NCI-H2196 treated with DMSO at 0.1 percent for 48 hours (cell line): Measurements from ENCODE around the gene PDE6H.

Experiments used
- DNase-seq: peaks from one replicate; lab custom pipeline; 2025; ENCODE audit not compliant: unreplicated experiment; lab: John Stamatoyannopoulos, UW

The PDE6H gene

DNA sequence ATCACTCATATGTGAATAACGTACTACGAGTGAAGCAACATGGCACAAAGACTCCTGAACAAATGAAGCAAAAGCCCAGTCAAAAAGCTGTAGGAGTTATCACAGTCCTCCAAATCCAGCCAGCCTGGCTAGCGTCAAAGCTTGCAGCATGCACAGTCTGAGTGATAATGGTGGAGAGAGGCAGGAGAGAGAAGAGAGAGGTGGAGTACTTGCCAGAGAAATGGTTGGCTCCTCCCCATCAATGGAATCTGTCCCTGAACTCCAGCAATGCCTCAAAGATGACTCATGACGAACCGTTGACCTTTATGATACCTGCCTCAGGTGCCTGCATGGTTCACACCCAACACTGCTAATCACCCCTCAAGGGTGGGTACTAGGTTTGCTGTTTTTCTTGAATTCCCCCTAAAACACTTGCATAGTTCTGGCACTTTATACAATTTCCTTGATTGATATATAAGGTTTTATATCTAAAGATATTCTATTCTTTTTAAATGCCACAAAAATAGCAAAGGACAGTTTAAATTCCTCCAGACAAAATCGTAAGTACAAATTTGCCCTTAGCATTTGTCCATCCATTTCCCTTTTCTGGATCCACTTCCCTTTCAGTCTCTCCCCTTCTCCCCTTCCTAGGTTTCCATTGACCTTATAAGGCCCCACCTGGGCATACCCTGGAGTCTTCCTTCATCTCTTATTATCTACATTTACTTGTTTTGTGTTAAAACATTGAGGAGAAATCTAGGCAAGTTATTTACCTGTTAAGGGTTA, 21.7 kb upstream of the PDE6H start:
- no peak for DNase-seq

DNA sequence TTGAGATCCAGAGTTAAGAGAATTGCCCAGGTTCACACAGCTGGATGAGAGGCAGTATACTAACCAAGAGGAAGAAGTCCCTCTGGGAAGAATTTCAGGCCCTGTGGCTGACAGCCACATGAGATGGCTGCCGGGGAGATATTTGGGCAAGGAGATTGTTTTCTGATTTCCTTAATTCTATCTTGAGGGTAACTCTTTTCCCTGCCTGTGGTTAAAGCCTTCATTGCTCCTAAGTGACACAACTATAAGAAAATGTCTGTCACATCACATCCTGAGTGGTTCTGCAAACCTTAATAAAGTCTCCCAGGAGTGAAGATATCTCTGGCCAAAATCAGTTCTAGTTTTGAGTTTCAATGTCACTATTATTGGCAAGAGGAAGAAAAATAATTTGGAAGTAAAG, 21.0 kb upstream of the PDE6H start:
- DNase-seq: no peak

DNA sequence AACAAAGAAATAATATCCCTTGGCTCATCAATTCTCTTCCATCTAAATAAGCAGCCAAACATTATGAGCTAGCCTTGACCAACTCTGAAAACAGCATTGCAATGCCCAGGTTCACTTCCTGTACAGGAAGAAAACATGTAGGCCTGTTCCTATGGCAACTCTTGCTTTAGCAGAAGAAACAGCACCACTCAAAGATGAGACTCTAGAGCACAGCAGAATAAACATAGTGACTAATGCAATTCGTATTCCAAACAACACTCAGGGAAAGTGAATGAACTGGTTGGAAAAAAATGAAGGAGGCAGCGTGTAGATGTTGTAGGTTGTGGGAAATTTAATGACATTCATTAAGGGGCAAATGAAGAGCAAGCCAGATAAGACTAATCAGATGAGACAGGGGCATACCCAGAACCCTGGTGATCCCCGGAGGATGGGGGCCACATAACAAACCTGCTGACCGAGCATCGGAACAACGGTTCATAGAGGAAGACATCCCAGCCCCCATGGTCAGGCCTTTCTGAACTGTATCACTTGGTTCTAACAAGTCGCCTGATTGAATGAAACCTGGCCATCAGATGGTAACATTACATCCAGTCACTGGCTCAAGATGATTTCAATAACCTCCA, 20.4 kb upstream of the PDE6H start:
- DNase-seq: no peak

DNA sequence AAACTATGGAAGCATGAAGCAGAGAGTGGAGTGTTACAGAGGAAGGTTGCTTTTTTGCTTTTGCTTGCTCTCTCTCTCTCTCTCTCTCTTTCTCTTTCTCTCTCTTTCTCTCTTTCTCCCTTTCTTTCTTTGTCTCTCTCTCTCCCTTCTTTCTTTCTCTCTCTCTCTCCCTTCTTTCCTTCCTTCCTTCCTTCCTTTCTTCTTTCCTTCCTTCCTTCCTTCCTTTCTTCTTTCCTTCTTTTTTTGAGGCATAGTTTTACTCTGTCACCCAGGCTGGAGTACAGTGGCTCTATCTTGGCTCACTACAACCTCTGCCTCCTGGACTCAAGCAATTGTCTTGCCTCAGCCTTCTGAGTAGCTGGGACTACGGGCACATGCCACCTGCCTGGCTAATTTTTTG, 19.1 kb upstream of the PDE6H start:
- no peak for DNase-seq

DNA sequence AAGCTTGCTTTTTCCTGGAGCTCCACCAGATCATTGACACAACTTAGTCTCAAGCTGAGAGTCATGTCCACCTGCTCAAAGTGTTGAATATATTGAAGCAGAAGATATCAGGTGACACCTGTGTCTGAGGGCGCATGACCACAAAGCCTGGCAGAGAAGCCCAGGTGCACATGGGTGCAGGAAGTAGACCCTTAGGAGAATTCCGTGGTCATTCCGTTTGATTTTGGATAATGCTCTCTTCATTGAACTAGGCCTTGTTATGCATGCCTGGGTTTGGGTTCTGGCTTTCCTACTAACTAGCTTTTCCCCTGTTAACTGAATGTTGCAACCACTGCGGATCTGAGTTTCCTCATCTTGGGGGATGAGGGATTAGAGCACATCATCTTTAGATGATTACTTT, 18.6 kb upstream of the PDE6H start:
- DNase-seq: no peak

DNA sequence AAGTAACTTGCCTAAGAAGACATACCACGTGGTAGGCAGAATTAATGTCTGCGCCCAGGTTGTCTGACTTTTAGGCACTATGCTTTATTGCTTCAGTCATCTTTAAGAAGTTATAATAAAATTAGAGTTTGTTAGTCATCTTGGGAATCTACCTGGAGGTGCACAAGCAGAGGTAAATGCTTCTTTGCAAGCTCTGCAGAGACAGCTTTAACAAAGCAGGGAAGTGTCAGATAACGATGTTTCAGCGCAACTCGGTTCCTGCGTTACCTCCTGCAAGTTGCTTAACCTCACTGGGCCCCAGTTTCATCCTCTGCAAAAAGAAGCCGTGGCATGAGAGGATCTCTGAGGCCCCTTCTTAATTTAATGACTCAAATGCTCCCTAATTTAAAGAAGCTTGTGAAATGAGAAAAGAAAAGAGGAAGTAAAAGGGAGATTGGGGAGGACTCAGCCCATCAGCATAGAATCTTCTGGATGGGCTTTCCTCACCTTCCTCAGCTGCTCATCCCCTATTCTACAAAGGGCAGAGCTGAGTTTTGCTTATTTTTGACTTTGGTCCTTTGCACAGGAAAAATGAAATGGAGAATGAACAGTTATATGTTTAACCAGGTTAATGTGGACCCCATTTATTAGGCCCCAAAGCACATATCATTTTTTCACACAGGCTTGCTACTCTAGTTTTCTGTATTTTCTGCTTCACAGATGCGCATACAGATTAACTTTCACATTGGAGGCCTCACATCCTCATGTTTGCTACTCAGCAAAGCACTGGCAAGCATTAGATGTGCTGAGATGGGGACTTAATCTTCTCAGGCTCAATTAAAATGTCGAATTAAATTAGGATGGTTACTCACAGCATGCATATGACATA, 16.6 kb upstream of the PDE6H start:
- no peak for DNase-seq

DNA sequence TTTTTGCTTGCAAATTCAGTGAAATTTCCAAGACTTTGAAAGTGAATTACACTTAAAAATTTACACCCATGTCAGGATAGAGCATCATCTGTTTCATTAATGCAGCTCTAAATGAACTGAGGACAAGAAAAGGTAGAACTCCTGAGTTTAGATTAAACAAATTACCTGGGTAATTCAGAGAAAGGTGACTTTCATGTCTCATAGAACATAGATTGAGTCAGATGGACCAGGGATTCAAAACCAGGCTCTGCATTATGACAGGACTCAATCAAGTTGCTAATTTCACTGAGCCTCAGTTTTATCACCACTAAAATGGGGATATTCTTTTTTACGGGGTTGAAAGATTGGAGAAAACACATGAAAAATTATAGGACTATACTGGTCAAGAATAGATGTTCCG, 15.9 kb upstream of the PDE6H start:
- no peak for DNase-seq

DNA sequence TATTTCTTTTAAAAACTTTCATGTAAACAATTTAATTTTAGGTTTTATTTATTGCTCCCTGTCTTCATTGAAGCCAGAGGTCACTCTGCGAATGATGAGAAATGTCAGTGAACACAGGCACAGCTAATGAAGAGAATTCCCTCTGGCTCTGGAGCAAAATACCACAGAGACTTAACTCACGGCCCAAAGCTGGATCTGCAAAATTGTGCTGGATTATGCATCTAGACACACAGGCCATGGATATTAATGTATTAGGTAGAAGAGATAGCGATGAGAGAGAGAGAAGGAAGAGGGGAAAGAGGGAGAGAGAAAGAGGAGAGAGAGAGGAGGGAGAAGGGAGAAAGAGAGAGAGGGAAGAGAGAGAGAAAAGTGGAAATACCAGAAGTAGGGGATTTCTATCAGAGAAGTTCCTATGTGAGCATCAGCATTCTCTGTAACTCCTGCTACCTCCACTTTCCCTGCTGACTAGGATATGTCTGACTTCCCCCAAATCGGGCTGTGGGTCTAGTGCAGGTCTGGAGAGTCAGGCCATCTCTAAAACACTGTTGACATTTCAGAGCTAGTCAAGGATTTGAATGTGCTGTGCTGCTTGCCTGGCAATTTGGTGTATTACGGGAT, 15.2 kb upstream of the PDE6H start:
- no peak for DNase-seq

DNA sequence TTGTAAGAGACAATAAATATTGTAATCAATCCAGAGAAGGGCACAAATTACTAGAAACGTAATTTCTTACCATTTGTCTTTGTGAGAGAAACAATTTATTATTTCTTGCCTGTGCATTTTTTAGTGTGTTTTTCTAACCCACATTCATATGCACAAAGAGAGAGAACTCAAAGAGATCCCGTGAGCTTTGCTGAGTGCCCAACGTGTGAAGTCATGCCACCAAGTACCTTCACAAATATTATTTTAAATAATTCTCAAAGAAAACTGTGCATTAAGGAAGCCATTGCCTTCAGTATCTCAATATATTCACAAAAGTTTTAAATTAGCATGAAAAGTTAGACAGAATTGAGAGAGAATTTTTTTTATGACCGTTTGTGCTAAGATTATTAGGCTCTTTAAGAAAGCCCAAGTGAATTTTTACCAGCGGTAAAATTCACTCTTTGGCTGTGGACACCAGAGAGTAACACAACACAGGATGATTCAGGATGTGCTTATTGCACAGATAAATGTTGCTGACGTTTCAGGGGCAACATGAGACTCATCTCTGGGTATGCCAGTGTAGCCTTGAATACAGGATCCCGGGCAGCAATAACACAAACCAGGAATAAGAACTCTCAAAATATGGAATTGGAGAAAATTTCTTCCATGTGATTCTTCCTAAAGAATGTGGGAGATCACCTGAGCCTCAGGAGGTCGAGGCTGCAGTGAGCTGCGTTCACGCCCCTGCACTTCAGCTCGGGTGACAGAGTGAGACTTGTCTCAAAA, 14.3 kb upstream of the PDE6H start:
- DNase-seq: no peak

DNA sequence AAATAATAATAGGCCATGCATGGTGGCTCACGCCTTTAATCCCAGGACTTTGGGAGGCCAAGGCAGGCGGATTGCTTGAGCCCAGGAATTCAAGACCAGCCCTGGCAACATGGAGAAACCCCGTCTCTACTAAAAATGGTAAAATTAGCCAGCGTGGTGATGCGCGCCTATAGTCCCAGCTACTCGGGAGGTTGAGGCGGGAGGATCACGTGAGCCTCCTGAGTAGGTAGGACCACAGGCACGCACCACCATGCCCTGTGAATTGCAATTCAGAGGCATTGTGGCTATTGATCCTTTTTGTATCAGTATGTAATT, 13.8 kb upstream of the PDE6H start:
- no peak for DNase-seq

DNA sequence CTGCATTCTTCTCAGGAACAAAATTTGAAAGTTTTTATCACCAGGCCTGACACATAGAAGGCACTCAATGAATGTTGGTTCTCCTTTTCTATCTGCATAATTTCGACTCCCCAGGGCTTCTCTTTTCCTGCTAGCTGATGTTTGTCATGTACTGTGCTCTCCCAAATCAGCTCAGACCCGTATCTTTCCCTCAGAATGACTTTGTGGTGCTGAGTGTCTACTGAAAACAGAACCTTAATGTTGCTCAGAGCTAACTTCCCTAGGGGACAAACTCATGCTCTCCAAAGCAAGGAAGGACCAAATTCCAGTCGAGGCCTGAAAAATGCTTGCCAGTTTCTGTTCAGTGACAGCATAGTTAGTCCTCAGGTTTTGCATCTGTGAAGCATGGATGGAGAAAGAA, 13.4 kb upstream of the PDE6H start:
- no peak for DNase-seq

DNA sequence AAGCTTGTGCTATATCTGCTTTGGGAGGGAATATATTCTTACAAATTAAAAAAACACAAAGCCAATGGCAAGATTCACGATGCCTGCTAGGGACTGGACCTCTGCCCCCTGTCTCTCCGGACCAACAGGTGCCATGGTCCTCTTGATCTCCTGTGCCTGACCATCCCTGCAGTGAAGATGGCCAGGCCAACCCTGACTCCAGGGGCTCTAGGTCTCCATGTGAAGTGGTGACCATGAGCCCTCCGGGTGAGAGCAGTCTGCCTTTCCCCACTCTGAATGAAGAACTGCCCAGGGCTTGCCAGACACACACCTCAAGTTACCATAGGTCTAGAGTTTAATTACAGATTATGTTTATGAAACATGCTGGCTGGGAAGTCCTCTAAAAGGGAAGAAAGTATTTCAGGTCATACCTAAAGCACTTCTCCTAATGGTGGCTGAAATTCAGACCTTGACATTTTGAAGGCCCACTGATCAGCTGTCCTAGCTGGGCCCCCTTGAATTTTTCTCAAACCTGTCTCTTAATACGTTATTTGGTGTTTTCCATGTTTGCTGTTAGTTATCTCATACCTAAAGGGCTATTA, 12.8 kb upstream of the PDE6H start:
- no peak for DNase-seq

DNA sequence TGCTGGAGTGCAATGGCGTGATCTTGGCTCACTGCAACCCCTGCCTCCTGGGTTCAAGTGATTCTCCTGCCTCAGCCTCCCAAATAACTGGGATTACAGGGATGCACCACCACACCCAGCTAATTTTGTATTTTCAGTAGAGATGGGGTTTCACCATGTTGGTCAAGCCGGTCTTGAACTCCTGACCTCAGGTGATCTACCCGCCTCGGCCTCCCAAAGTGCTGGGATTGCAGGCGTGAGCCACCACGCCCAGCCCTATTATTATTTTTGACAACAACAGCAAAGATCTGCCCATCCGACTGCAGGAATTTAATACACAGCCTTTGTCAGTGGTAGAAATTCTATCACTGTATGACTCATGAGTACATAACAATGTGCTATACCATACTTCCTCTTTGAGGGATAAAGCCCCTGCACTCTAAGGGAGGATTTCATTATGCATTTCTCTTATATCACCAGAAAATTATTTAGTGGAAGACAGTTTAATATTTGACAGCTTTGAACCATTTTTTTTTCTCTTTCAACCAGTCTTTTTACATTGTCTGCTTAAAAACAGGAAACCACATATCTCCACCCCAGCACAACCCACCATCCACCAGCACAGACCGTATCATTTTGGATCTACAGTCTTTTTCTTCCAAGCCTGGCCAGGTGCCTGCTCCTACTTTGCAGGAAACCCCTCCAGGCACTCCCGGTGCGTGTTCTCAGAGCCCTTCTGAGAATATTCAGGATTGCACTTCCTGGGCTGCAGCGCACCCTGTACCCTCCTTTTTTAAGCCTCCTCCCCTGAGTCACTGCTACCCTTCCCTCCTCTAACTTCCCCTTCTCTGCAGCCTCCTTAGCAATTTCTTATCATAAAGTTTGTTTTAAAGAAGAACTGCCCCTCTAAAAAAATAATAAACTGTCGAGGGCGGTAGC, 12.0 kb upstream of the PDE6H start:
- no peak for DNase-seq

DNA sequence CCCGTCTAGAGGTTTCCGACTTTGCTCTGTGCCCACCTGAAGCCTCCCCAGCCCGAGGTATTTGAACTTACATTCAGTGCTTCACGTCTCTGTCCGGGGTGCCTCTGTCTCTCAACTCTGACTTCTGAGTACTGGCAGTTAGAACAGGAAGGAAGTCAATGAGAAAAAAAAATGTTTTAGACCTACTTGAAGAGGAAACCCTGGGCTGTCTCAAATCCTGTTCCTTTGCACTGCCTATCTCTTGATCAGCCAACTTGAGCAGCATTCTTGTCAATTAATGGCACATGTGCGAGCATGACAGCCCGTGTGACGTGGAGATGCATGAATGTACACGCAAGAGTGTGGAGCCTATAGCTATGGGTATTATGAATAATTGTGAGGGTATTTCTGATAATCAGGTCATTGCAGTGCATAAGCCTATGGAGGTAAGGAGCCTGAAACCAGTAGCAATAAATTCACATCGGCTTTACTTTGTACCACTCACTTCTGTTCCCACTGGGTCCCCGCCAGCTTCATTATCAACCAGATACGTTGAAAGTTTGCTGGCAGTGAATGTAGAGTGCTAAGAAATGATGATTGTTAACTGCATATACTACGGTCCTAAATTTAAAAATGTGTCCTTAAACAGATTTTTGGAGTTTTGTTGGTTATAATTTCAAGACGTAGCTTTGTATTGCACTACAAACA, 11.2 kb upstream of the PDE6H start, which contains the start of gene ARHGDIB:
TSS of gene ARHGDIB (minus strand) at position 136 of the 687 bp plus-strand sequence. CDS start 10,889 bp downstream, outside the sequence.
- no peak for DNase-seq

DNA sequence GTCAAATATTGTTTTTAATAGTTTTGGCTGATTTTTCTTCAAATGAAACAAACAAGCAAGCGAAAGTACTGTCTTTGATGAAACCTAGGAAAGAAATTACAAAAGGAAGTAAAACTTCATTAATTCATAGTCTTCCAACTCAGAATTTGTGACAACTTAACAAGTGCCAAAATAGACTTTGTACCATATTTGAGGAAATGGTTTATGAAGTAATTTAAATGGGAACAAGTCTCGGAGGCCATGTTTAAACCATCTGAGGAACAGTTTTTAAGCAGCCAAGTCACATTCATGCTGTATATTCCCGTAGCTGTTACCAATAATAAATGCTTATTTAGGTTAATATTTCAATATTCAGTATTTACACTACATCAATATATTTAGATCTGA, 10.7 kb upstream of the PDE6H start:
- no peak for DNase-seq

DNA sequence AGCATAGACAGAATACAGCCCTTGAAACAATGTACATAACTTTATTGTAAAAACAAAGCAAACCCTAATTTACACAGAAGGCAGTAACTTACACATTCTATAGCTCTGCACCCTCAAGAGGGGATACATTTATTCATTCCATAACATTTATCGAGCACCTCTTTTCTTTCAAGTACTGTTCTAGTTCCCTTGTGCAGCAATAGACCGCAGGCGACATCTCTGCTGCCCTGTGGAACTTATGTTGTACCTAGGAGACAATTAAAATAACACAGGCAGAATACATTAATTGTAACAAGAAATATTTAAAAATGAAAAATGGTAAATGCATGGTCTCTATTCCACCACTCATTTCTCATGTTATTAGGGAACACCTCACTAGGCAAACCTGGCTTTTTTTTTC, 10.0 kb upstream of the PDE6H start:
- DNase-seq: no peak

DNA sequence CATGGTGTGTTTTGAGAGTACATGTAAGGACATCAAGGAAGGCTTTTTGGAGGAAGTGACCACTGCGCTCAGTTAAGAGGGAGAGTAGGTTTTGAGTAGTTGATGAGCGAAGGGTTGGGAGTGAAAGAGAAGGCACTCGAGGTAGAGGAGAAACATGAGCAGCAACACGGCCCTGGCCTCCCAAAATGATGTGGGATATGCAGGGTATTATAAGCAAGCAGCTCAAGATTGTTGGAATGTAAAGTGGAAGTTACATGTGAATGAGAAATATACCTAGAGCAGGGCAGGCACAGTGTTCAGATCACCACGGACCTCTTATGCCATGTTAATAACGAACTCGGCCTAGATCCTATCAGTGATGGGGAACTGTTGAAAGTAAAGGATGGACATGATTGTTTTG, 9.3 kb upstream of the PDE6H start:
- DNase-seq: no peak

DNA sequence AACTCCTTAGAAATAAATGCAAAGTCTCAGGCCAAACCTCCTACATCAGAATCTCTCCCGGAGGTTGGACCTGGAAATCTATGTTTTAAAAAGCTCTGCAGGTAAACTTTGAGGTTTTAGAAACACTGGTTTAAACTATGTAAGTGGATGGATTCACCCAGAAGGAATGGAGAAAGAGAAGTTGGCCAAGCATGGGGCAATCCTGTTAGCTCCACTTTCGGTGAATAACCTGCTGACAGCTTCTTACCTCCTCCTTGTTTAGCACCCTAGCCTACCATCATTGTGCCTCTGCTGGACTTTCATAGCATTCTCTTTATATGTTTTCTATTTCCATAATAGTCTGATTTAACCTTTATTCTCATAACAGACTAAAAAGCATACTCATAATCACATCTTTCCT, 8.4 kb upstream of the PDE6H start:
- no peak for DNase-seq

DNA sequence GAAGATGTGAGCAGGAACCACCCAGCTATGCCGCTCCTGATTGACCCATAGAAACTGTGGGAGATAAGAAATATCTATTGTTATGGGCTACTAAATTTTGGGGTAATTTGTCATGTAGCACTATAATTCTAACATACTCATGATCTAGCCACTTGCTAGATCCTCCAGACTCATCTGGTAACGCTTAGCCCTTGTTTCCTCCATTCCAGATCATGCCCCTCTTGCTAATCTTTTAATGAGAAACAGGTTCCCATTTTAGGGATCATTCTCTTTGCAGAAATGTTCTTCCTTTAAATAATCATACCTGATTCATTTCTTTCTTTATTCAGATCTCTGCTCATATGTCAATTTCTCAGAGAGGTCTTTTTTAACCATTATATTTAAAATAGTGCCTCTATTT, 7.6 kb upstream of the PDE6H start:
- no peak for DNase-seq
